Activated CD4-positive, alpha-beta T cell treated with anti-CD3 and anti-CD28 coated beads for 36 hours (primary cell): Measurements from ENCODE around the gene KCNG2. TPM values are rescaled to one million over a fixed set of nuclear protein-coding genes. Genes with fewer than 3 reads are reported as not detected.

Experiments used
- ATAC-seq: fragments of 200-7000 bp; cut with Tn5 transposase; one replicate; pipeline ENCODE4 v1.10.0; 2021; ENCODE audit warnings: mild to moderate bottlenecking, moderate library complexity
- CTCF ChIA-PET: fragments of 350-600 bp; sonication (Branson Sonifier 250); formaldehyde crosslinking; loops from one replicate; lab custom pipeline; 2021; ENCODE audit warnings: antibody characterized with exemption; lab: Charles Lee
- POLR2A ChIA-PET: fragments of 350-600 bp; sonication (Branson Sonifier 250); formaldehyde crosslinking; loops from one replicate; lab custom pipeline; 2021; ENCODE audit warnings: antibody characterized with exemption, inconsistent platforms; lab: Charles Lee
- DNase-seq: peaks from one replicate; pipeline ENCODE4 v3.0.0-alpha.2; 2020
- H3K27ac Mint-ChIP-seq: one replicate; pipeline ENCODE4 v1.8.0; 2021; ENCODE audit warnings: mixed read lengths
- H3K27me3 Mint-ChIP-seq: one replicate; pipeline ENCODE4 v1.8.0; 2021; ENCODE audit warnings: mixed read lengths
- H3K36me3 Mint-ChIP-seq: one replicate; pipeline ENCODE4 v1.8.0; 2021; ENCODE audit warnings: low read depth, mixed read lengths
- H3K4me1 Mint-ChIP-seq: one replicate; pipeline ENCODE4 v1.8.0; 2021; ENCODE audit warnings: mixed read lengths
- H3K4me3 Mint-ChIP-seq: one replicate; pipeline ENCODE4 v1.8.0; 2021; ENCODE audit warnings: mild to moderate bottlenecking, moderate library complexity, mixed read lengths
- H3K9me3 Mint-ChIP-seq: one replicate; pipeline ENCODE4 v1.8.0; 2021; ENCODE audit warnings: low read depth, mixed read lengths
- intact Hi-C, 2 experiments: fragments of 100-400 bp; cut with DNase I in 1 of 2; cut with micrococcal nuclease in 1 of 2; formaldehyde crosslinking; loops; one replicate each; pipeline versions ENCODE4 v1.14.2 to v1.15.1; 2022 to 2024; cut with DNase I, micrococcal nuclease
- total RNA-seq, 2 experiments: library from RNA; stranded (reverse); gene quantifications; one replicate each; pipeline ENCODE4 v1.2.3, GENCODE V29; 2021

KCNG2 gene
- total RNA-seq, 2 experiments from 2014 or later, result not detected

- CTCF ChIA-PET, result no interaction called here
- Mint-ChIP-seq H3K27me3 (no peaks in the 10 kb centered on the region), H3K4me1 (no peaks in the 10 kb centered on the region), H3K36me3 (peaks cover 54% of the 10 kb centered on the region), H3K27ac (no peak overlapping the region), H3K9me3 (peaks cover 17% of the 10 kb centered on the region), H3K4me3 (no peak overlapping the region)
- DNase-seq, result no peak
- intact Hi-C loops, result no loop called here
- no peak for ATAC-seq
- POLR2A ChIA-PET, result no interaction called here
These were observed 42.1 kb upstream of the KCNG2 start for GRCh38 chr18:79755496-79756142.

GRCh38 chr18:79756143-79756500 lies 41.6 kb upstream of the KCNG2 start:
- CTCF ChIA-PET, result interaction anchor here (1.2 kb wide), 1 partner anchor 8 kb away, joined by 3 read pairs; no protein-coding TSS in a partner anchor
- H3K27me3 Mint-ChIP-seq, result no peaks in the 10 kb centered on the region
- H3K4me1 Mint-ChIP-seq, result no peaks in the 10 kb centered on the region
- POLR2A ChIA-PET, result no interaction called here
- no peak for DNase-seq
- ATAC-seq, result no peak
- peaks cover 54% of the 10 kb centered on the region for H3K36me3 Mint-ChIP-seq
- H3K4me3 Mint-ChIP-seq, result no peak overlapping the region
- intact Hi-C loops, result no loop called here
- peaks cover 20% of the 10 kb centered on the region for H3K9me3 Mint-ChIP-seq
- no peak overlapping the region for H3K27ac Mint-ChIP-seq

GRCh38 chr18:79756826-79757225 lies 40.9 kb upstream of the KCNG2 start:
- DNase-seq, result no peak
- Mint-ChIP-seq H3K27me3 (no peaks in the 10 kb centered on the region), H3K4me3 (no peak overlapping the region), H3K27ac (no peak overlapping the region), H3K36me3 (peaks cover 50% of the 10 kb centered on the region), H3K9me3 (peaks cover 20% of the 10 kb centered on the region), H3K4me1 (no peaks in the 10 kb centered on the region)
- ATAC-seq, result no peak
- POLR2A ChIA-PET, result no interaction called here
- CTCF ChIA-PET, result interaction anchor here (1.2 kb wide), 1 partner anchor 9 kb away, joined by 3 read pairs; no protein-coding TSS in a partner anchor
- intact Hi-C loops, result no loop called here

- DNase-seq (no peak), ATAC-seq (no peak)
- ChIA-PET CTCF (no interaction called here), POLR2A (no interaction called here)
- peaks cover 30% of the 10 kb centered on the region for H3K9me3 Mint-ChIP-seq
- intact Hi-C loops, result no loop called here
- H3K27me3 Mint-ChIP-seq, result no peaks in the 10 kb centered on the region
- H3K4me1 Mint-ChIP-seq, result no peaks in the 10 kb centered on the region
- no peak overlapping the region for H3K4me3 Mint-ChIP-seq
- H3K36me3 Mint-ChIP-seq, result peaks cover 26% of the 10 kb centered on the region
- H3K27ac Mint-ChIP-seq, result no peak overlapping the region
These were observed 37.4 kb upstream of the KCNG2 start for GRCh38 chr18:79760348-79760747.

GRCh38 chr18:79760881-79761280 lies 36.9 kb upstream of the KCNG2 start:
- no peaks in the 10 kb centered on the region for H3K4me1 Mint-ChIP-seq
- no peak for DNase-seq
- H3K36me3 Mint-ChIP-seq, result peaks cover 22% of the 10 kb centered on the region
- intact Hi-C loops, result no loop called here
- peaks cover 30% of the 10 kb centered on the region for H3K9me3 Mint-ChIP-seq
- POLR2A ChIA-PET, result no interaction called here
- CTCF ChIA-PET, result no interaction called here
- no peak overlapping the region for H3K4me3 Mint-ChIP-seq
- H3K27me3 Mint-ChIP-seq, result peaks cover 3% of the 10 kb centered on the region
- no peak for ATAC-seq
- no peak overlapping the region for H3K27ac Mint-ChIP-seq

- ChIA-PET POLR2A (no interaction called here), CTCF (no interaction called here)
- H3K9me3 Mint-ChIP-seq, result peaks cover 22% of the 10 kb centered on the region
- no peak overlapping the region for H3K4me3 Mint-ChIP-seq
- H3K36me3 Mint-ChIP-seq, result peaks cover 5% of the 10 kb centered on the region
- no peaks in the 10 kb centered on the region for H3K4me1 Mint-ChIP-seq
- no peak overlapping the region for H3K27ac Mint-ChIP-seq
- DNase-seq (no peak), ATAC-seq (no peak)
- intact Hi-C loops, result no loop called here
- H3K27me3 Mint-ChIP-seq, result peaks cover 15% of the 10 kb centered on the region
These were observed 34.3 kb upstream of the KCNG2 start for GRCh38 chr18:79763407-79763806.

- H3K4me1 Mint-ChIP-seq, result no peaks in the 10 kb centered on the region
- H3K4me3 Mint-ChIP-seq, result no peak overlapping the region
- no peak for ATAC-seq
- peaks cover 15% of the 10 kb centered on the region for H3K27me3 Mint-ChIP-seq
- peaks cover 15% of the 10 kb centered on the region for H3K9me3 Mint-ChIP-seq
- DNase-seq, result no peak
- ChIA-PET CTCF (no interaction called here), POLR2A (no interaction called here)
- no peak overlapping the region for H3K27ac Mint-ChIP-seq
- peaks cover 5% of the 10 kb centered on the region for H3K36me3 Mint-ChIP-seq
- intact Hi-C loops, result no loop called here
These were observed 33.6 kb upstream of the KCNG2 start for GRCh38 chr18:79764131-79764530.

GRCh38 chr18:79765491-79766245 lies 32.1 kb upstream of the KCNG2 start:
- no peak for DNase-seq
- intact Hi-C loops, result no loop called here
- CTCF ChIA-PET, result no interaction called here
- Mint-ChIP-seq H3K4me1 (no peaks in the 10 kb centered on the region), H3K27ac (no peak overlapping the region), H3K4me3 (no peak overlapping the region), H3K27me3 (peaks cover 17% of the 10 kb centered on the region), H3K9me3 (peaks cover 15% of the 10 kb centered on the region), H3K36me3 (peaks cover 2% of the 10 kb centered on the region)
- ATAC-seq, result no peak
- POLR2A ChIA-PET, result no interaction called here

- Mint-ChIP-seq H3K27ac (no peak overlapping the region), H3K4me1 (no peaks in the 10 kb centered on the region), H3K27me3 (peaks cover 17% of the 10 kb centered on the region), H3K9me3 (peaks cover 12% of the 10 kb centered on the region), H3K4me3 (no peak overlapping the region), H3K36me3 (peaks cover 2% of the 10 kb centered on the region)
- intact Hi-C loops, result no loop called here
- ChIA-PET POLR2A (no interaction called here), CTCF (no interaction called here)
- ATAC-seq (no peak), DNase-seq (no peak)
These were observed 31.4 kb upstream of the KCNG2 start for GRCh38 chr18:79766308-79766707.

GRCh38 chr18:79768745-79769144 lies 29.0 kb upstream of the KCNG2 start:
- Mint-ChIP-seq H3K27ac (no peak overlapping the region), H3K27me3 (peaks cover 17% of the 10 kb centered on the region), H3K4me1 (no peaks in the 10 kb centered on the region), H3K4me3 (no peak overlapping the region), H3K9me3 (peaks cover 2% of the 10 kb centered on the region), H3K36me3 (peaks cover 2% of the 10 kb centered on the region)
- ChIA-PET CTCF (no interaction called here), POLR2A (no interaction called here)
- DNase-seq (no peak), ATAC-seq (no peak)
- intact Hi-C loops, result no loop called here

GRCh38 chr18:79769698-79770500 lies 27.8 kb upstream of the KCNG2 start:
- Mint-ChIP-seq H3K36me3 (peaks cover 2% of the 10 kb centered on the region), H3K27me3 (peaks cover 17% of the 10 kb centered on the region), H3K9me3 (peaks cover 2% of the 10 kb centered on the region), H3K4me1 (no peaks in the 10 kb centered on the region), H3K27ac (no peak overlapping the region), H3K4me3 (no peak overlapping the region)
- no peak for ATAC-seq
- no peak for DNase-seq
- ChIA-PET CTCF (no interaction called here), POLR2A (no interaction called here)
- intact Hi-C loops, result no loop called here

- Mint-ChIP-seq H3K4me1 (no peaks in the 10 kb centered on the region), H3K4me3 (no peak overlapping the region), H3K27me3 (peaks cover 17% of the 10 kb centered on the region), H3K36me3 (peaks cover 2% of the 10 kb centered on the region), H3K9me3 (peaks cover 2% of the 10 kb centered on the region), H3K27ac (no peak overlapping the region)
- DNase-seq, result no peak
- POLR2A ChIA-PET, result no interaction called here
- no peak for ATAC-seq
- CTCF ChIA-PET, result no interaction called here
- intact Hi-C loops, result no loop called here
These were observed 27.3 kb upstream of the KCNG2 start for GRCh38 chr18:79770501-79770815.
